Measurements from ENCODE around the gene DPP3.

The DPP3 gene

GRCh38 chr11:66443602-66444001, 36.6 kb upstream of the DPP3 start:
- no peak overlapping the region for H3K4me3 ChIP-seq (ENCODE audit: low read depth, low read length)
- TF ChIP-seq CTCF (IDR thresholded peaks at IDR 0.05; ENCODE audit: control insufficient read depth, extremely low read depth, insufficient read depth): no peak
- DNase-seq (ENCODE audit: low read depth): peak; percentile 14

GRCh38 chr11:66447012-66447411, 33.2 kb upstream of the DPP3 start:
- H3K4me3 ChIP-seq (ENCODE audit: low read depth, low read length): no peak overlapping the region
- no peak for TF ChIP-seq CTCF (IDR thresholded peaks at IDR 0.05; ENCODE audit: control insufficient read depth, extremely low read depth, insufficient read depth)
- no peak for DNase-seq (ENCODE audit: low read depth)

GRCh38 chr11:66448523-66448922, 31.7 kb upstream of the DPP3 start:
- no peak for TF ChIP-seq CTCF (IDR thresholded peaks at IDR 0.05; ENCODE audit: control insufficient read depth, extremely low read depth, insufficient read depth)
- no peak for DNase-seq (ENCODE audit: low read depth)

GRCh38 chr11:66450560-66450959, 29.7 kb upstream of the DPP3 start:
- no peak for TF ChIP-seq CTCF (IDR thresholded peaks at IDR 0.05; ENCODE audit: control insufficient read depth, extremely low read depth, insufficient read depth)
- no peak for DNase-seq (ENCODE audit: low read depth)

More at GRCh38 chr11:66448523-66448922, 31.7 kb upstream of the DPP3 start:
- H3K4me3 ChIP-seq (ENCODE audit: low read depth, low read length): no peak overlapping the region

GRCh38 chr11:66451663-66452062, 28.6 kb upstream of the DPP3 start:
- no peak for TF ChIP-seq CTCF (IDR thresholded peaks at IDR 0.05; ENCODE audit: control insufficient read depth, extremely low read depth, insufficient read depth)
- no peak overlapping the region for H3K4me3 ChIP-seq (ENCODE audit: low read depth, low read length)
- no peak for DNase-seq (ENCODE audit: low read depth)

More at GRCh38 chr11:66450560-66450959, 29.7 kb upstream of the DPP3 start:
- no peak overlapping the region for H3K4me3 ChIP-seq (ENCODE audit: low read depth, low read length)

- no peak for DNase-seq (ENCODE audit: low read depth)
- no peak overlapping the region for H3K4me3 ChIP-seq (ENCODE audit: low read depth, low read length)
- TF ChIP-seq CTCF (IDR thresholded peaks at IDR 0.05; ENCODE audit: control insufficient read depth, extremely low read depth, insufficient read depth): no peak
Measured at GRCh38 chr11:66454247-66454646, 26.0 kb upstream of the DPP3 start.

GRCh38 chr11:66454828-66455227, 25.4 kb upstream of the DPP3 start:
- no peak for DNase-seq (ENCODE audit: low read depth)
- no peak for TF ChIP-seq CTCF (IDR thresholded peaks at IDR 0.05; ENCODE audit: control insufficient read depth, extremely low read depth, insufficient read depth)
- H3K4me3 ChIP-seq (ENCODE audit: low read depth, low read length): no peak overlapping the region
